HepG2 (cell line): ENCODE data around the gene NR2F1-AS1. TPM values are rescaled to one million over a fixed set of nuclear protein-coding genes. Genes with fewer than 3 reads are reported as not detected.

Experiments used
- ATAC-seq: fragments of 200-7000 bp; cut with Tn5 transposase; 3 replicates; pipeline ENCODE4 v1.9.1; 2020; ENCODE audit warnings: mild to moderate bottlenecking, moderate library complexity
- BruUV-seq: library from RNA; stranded (reverse); fragments of 400-500 nt; replicated peaks from 2 replicates; lab custom pipeline; 2021; lab: Mats Ljungman, UMichigan
- CTCF ChIA-PET: fragments of 300-600 bp; formaldehyde crosslinking; extraction: SDS; loops from one replicate; lab custom pipeline; 2021; ENCODE audit warnings: low total read pairs, inconsistent platforms, low intra/inter-chr PET ratio; lab: Yijun Ruan, JAX
- POLR2A ChIA-PET: fragments of 350-600 bp; sonication (Branson Sonifier 250); formaldehyde crosslinking; loops from one replicate; lab custom pipeline; 2020; ENCODE audit warnings: antibody characterized with exemption, inconsistent platforms; lab: Yijun Ruan, JAX
- DNase-seq: peaks from one replicate; pipeline ENCODE4 v3.0.0-alpha.2; 2015; ENCODE audit warnings: low spot score
- FAIRE-seq: peaks from 3 replicates; lab custom pipeline; 2011; peaks lifted over from hg19 to GRCh38; lab: Jason Lieb, UNC
- H2AFZ ChIP-seq: one replicate; pipeline ENCODE4 v1.6.1; 2011; ENCODE audit warnings: low read length, inconsistent platforms
- H3K27ac ChIP-seq: fragments of 300-600 bp; 3 replicates; pipeline ENCODE4 v1.8.0; 2011; ENCODE audit warnings: mixed run types, mild to moderate bottlenecking, mixed read lengths, low read length, inconsistent platforms; ENCODE audit not compliant: insufficient read depth; ENCODE audit errors: extremely low read length
- H3K27me3 ChIP-seq, 2 experiments: fragments of 200-600 bp in 1 of 2; 2 replicates in 1 of 2; 3 replicates in 1 of 2; pipeline versions ENCODE4 v1.6.0 to v1.8.0; 2011; ENCODE audit warnings: low read length in 2 of 2, mild to moderate bottlenecking in 2 of 2, moderate library complexity in 2 of 2, inconsistent platforms in 1 of 2; ENCODE audit not compliant: insufficient read depth in 2 of 2, control insufficient read depth in 1 of 2
- H3K36me3 ChIP-seq, 2 experiments: fragments of 200-600 bp in 1 of 2; replicated peaks in 1 of 2; 2 replicates in 1 of 2; 3 replicates in 1 of 2; pipeline versions ENCODE4 v1.5.1 to v1.8.0; 2011; ENCODE audit warnings: low read length in 2 of 2, inconsistent platforms in 1 of 2; ENCODE audit not compliant: insufficient read depth in 2 of 2, control insufficient read depth in 1 of 2
- H3K4me1 ChIP-seq: 2 replicates; pipeline ENCODE4 v1.5.1; 2012; ENCODE audit warnings: low read length, inconsistent platforms; ENCODE audit not compliant: insufficient read depth
- H3K4me2 ChIP-seq: 2 replicates; pipeline ENCODE4 v1.6.0; 2011; ENCODE audit warnings: low read depth, low read length, inconsistent platforms
- H3K4me3 ChIP-seq, 3 experiments: fragments of 200-600 bp in 1 of 3; sonication (generic), shearing (Covaris generic) in 1 of 3; replicated peaks in 1 of 3; 2 replicates each; pipeline ENCODE4 v1.5.1; 2011 to 2016; ENCODE audit warnings: low read length in 3 of 3, inconsistent platforms in 2 of 3, low read depth in 2 of 3, mild to moderate bottlenecking in 2 of 3, control low read depth in 1 of 3, mixed read lengths in 1 of 3; ENCODE audit not compliant: insufficient read depth in 1 of 3
- H3K79me2 ChIP-seq: one replicate; pipeline ENCODE4 v1.6.1; 2011; ENCODE audit warnings: low read length, inconsistent platforms; ENCODE audit not compliant: insufficient read depth
- H3K9ac ChIP-seq: 2 replicates; pipeline ENCODE4 v1.6.0; 2011; ENCODE audit warnings: mild to moderate bottlenecking, low read depth, low read length, inconsistent platforms; ENCODE audit not compliant: insufficient read depth
- H3K9me3 ChIP-seq: 2 replicates; pipeline ENCODE4 v1.5.1; 2012; ENCODE audit warnings: mild to moderate bottlenecking, low read length
- H4K20me1 ChIP-seq: 2 replicates; pipeline ENCODE4 v1.6.0; 2011; ENCODE audit warnings: inconsistent platforms, mild to moderate bottlenecking, low read length, moderate library complexity; ENCODE audit not compliant: insufficient read depth
- BRF2 ChIP-seq: sonication (generic); formaldehyde crosslinking; IDR thresholded peaks from 2 replicates; pipeline ENCODE4 v1.8.1; 2022; ENCODE audit warnings: mild to moderate bottlenecking, missing genetic modification reagents
- DR1 ChIP-seq: sonication (generic); formaldehyde crosslinking; IDR thresholded peaks from 2 replicates; pipeline ENCODE4 v1.8.0; 2021; ENCODE audit warnings: mild to moderate bottlenecking, missing genetic modification reagents, inconsistent platforms
- FOXA3 ChIP-seq: IDR thresholded peaks from 2 replicates; pipeline ENCODE4 v1.6.1; 2016; ENCODE audit warnings: missing genetic modification reagents, missing compliant biosample characterization
- MAFK ChIP-seq, 2 experiments: IDR thresholded peaks in 1 of 2; conservative IDR thresholded peaks in 1 of 2; 2 replicates each; pipeline ENCODE4 v1.6.1; 2011; ENCODE audit warnings: improper control_type of control experiment in 2 of 2, low read length in 2 of 2
- RELA ChIP-seq: sonication (generic); formaldehyde crosslinking; IDR thresholded peaks from 2 replicates; pipeline ENCODE4 v1.4.0; 2020; ENCODE audit warnings: missing genetic modification reagents
- SP2 ChIP-seq: sonication (generic); formaldehyde crosslinking; IDR thresholded peaks from 2 replicates; pipeline ENCODE4 v1.5.1; 2020; ENCODE audit warnings: mild to moderate bottlenecking, missing genetic modification reagents
- THRA ChIP-seq: sonication (generic); formaldehyde crosslinking; IDR thresholded peaks from 2 replicates; pipeline ENCODE4 v1.4.0; 2020; ENCODE audit warnings: missing genetic modification reagents, borderline replicate concordance
- ZNF343 ChIP-seq: sonication (generic); formaldehyde crosslinking; IDR thresholded peaks from 2 replicates; pipeline ENCODE4 v1.4.0; 2020; ENCODE audit warnings: mild to moderate bottlenecking, missing genetic modification reagents
- ZNF564 ChIP-seq: sonication (generic); formaldehyde crosslinking; IDR thresholded peaks from 2 replicates; pipeline ENCODE4 v1.8.1; 2023; ENCODE audit warnings: mild to moderate bottlenecking, missing genetic modification reagents
- WGBS: methylation state at CpG from one replicate; pipeline ENCODE4 v1.1.6; 2017; ENCODE audit warnings: low lambda C conversion rate; 5-methylcytosine and 5-hydroxymethylcytosine counted together
- in situ Hi-C: cut with HindIII; loops from 2 replicates; pipeline ENCODE4 v1.10.0; 2017; ENCODE audit warnings: low pct_unique_long_range_greater_than_20kb; ENCODE audit not compliant: extremely low pct_ligation_motif_present
- intact Hi-C: fragments of 100-400 bp; cut with micrococcal nuclease; formaldehyde crosslinking; loops from one replicate; pipeline ENCODE4 v1.10.0; 2022; ENCODE audit not compliant: unreplicated experiment
- polyA plus RNA-seq, 8 experiments: library from polyadenylated mRNA; depleted of rRNA in 3 of 8; stranded (reverse) in 7 of 8; unstranded in 1 of 8; fragments of >200 nt; fragmentation: Illumina TruSeq in 4 of 8; extraction: Trizol in 4 of 8; gene quantifications; 2 replicates each; pipeline versions ENCODE4 v1.2.1 to v1.2.3, GENCODE V29; 2011 to 2016; ENCODE audit warnings: low read depth in 4 of 8, missing spikeins in 1 of 8, mixed read lengths in 1 of 8; ENCODE audit not compliant: insufficient read depth in 1 of 8
- total RNA-seq, 5 experiments: library from RNA; depleted of rRNA; stranded (reverse); fragments of >200 nt; fragmentation: Illumina TruSeq; extraction: Trizol; gene quantifications; 2 replicates each; pipeline ENCODE4 v1.2.3, GENCODE V29; 2016; ENCODE audit warnings: low read depth in 1 of 5
- TF ChIP-seq, protein P1 (sequence below): sonication (generic); formaldehyde crosslinking; IDR thresholded peaks from 2 replicates; pipeline ENCODE4 v1.4.0; 2020; ENCODE audit warnings: missing genetic modification reagents

NR2F1-AS1 gene
- total and polyA plus RNA-seq, 2 of the 13 experiments (the other 11 are each of a cell fraction or from before 2014, with no cell fraction given), result 2.8 TPM

DNA sequence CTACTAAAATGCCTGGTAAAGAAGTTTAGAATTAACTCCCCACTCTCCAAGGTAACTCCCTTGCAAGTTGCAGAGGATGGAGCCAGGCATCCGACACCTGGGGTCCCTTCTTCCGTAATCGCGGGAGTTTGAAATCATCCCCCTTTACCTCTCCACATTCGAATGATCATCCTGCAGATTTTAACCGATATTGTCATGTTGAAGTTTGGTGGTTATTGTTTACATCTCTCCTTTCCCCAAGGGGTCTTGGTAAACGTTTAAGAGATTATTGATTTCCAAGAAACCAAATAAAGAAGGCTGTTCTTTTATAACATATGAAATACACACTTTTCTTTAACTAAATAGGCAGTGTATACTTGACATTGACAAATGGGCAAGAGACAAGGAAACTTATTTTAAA is 28.7 kb upstream of the NR2F1-AS1 start:
- no peak for TF ChIP-seq ZNF564
- no peak for TF ChIP-seq MAFK (conservative IDR thresholded peaks at IDR 0.05 in 1 of 2, IDR thresholded peaks at IDR 0.05 in 1 of 2; ENCODE audit: low read length in 2 of 2)
- TF ChIP-seq, protein P1, sequence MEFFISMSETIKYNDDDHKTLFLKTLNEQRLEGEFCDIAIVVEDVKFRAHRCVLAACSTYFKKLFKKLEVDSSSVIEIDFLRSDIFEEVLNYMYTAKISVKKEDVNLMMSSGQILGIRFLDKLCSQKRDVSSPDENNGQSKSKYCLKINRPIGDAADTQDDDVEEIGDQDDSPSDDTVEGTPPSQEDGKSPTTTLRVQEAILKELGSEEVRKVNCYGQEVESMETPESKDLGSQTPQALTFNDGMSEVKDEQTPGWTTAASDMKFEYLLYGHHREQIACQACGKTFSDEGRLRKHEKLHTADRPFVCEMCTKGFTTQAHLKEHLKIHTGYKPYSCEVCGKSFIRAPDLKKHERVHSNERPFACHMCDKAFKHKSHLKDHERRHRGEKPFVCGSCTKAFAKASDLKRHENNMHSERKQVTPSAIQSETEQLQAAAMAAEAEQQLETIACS (CRISPR knock-in tag), result no peak
- TF ChIP-seq THRA, result no peak
- TF ChIP-seq FOXA3 (CRISPR knock-in tag), result no peak
- no peak for TF ChIP-seq ZNF343 (CRISPR knock-in tag)
- TF ChIP-seq DR1 (CRISPR knock-in tag), result no peak
- TF ChIP-seq BRF2 (CRISPR knock-in tag), result no peak
- TF ChIP-seq SP2 (CRISPR knock-in tag), result no peak
- TF ChIP-seq RELA (CRISPR knock-in tag), result no peak
- Histone ChIP-seq H3K4me2 (no peak overlapping the region), H3K9ac (no peak overlapping the region), H3K4me1 (peaks cover 21% of the 10 kb centered on the region), H2AFZ (no peak overlapping the region), H3K9me3 (no peaks in the 10 kb centered on the region), H3K27ac (no peak overlapping the region), H3K36me3 (no peaks in the 10 kb centered on the region), H3K4me3 (no peak overlapping the region), H3K79me2 (no peaks in the 10 kb centered on the region), H4K20me1 (no peaks in the 10 kb centered on the region), H3K27me3 (peaks cover 3 to 59% of the 10 kb centered on the region in 2 experiments; a peak in 4 of 5 replicates)
- BruUV-seq, result no TSS peak
- 37% methylated on average over 7 of the region's 7 CpGs for WGBS
- CTCF ChIA-PET, result no interaction called here
- FAIRE-seq (no peak), DNase-seq (no peak), ATAC-seq (no peak)
- in situ Hi-C loops, result no loop called here
- POLR2A ChIA-PET, result no interaction called here
- intact Hi-C loops, result loop anchor here (2.0 kb wide), 1 partner anchor 305 kb away; no protein-coding TSS in a partner anchor
